HG03565 (cell line): ENCODE data around the gene HPX.

ENCODE experiments used
- ATAC-seq: cut with Tn5 transposase; IDR thresholded peaks from one replicate; pipeline ENCODE4 v1.9.1; 2021; ENCODE audit warnings: mild to moderate bottlenecking, moderate library complexity; ENCODE audit not compliant: unreplicated experiment

The HPX gene

GRCh38 chr11:6468712-6469495, 28.1 kb upstream of the HPX start:
- peak; percentile 62 for ATAC-seq

DNA sequence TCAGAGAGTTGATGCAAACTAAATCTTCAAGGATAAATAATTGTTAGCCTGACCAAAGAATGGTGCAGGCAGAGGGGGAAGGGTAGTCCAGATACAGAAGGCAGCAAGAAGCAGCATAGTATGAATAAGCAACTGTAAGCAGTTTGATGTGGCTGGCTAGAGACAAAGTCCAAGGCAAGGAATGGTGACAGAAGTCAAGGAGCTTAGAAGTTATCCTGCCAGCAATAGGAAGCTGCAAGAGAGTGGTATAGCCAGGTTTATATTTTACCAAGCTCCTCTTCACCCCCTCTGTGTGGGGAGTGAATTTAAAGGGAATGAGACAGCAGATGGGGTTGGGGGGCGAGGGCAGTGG, 18.3 kb upstream of the HPX start:
- ATAC-seq, result no peak

DNA sequence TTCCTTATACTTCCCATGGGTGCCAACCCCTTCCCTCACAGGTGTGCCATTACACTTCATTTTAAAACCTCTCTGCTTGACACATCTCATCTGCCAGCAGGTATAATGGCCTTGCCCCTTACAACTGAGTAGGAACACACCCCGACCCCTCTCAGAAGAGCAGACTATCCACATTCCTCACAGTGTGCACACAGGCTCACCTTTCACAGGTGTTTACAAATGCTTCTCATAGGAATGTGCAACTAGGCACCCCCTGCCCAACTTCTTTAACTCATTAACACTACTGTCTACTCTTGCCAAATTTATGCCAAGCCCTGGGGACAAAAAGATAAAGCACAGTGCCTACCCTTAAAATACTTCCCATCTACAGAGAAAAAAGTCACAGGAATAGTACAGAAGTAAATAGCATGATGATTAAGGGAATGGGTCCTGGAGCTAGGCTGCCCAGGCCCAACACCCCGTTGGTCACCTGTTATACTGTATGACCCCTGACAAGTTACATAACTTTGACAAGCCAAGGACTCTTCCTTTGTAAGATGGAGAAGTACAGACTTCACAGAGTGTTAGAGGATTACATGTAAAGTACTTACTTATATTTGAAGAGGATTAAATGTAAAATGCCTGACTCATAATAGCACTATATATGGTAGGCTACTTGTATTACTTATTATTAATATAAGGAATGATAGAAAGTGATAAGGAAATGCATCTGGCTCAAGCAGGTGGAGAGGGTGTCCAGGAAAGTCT, 17.7 kb upstream of the HPX start:
- ATAC-seq, result no peak

DNA sequence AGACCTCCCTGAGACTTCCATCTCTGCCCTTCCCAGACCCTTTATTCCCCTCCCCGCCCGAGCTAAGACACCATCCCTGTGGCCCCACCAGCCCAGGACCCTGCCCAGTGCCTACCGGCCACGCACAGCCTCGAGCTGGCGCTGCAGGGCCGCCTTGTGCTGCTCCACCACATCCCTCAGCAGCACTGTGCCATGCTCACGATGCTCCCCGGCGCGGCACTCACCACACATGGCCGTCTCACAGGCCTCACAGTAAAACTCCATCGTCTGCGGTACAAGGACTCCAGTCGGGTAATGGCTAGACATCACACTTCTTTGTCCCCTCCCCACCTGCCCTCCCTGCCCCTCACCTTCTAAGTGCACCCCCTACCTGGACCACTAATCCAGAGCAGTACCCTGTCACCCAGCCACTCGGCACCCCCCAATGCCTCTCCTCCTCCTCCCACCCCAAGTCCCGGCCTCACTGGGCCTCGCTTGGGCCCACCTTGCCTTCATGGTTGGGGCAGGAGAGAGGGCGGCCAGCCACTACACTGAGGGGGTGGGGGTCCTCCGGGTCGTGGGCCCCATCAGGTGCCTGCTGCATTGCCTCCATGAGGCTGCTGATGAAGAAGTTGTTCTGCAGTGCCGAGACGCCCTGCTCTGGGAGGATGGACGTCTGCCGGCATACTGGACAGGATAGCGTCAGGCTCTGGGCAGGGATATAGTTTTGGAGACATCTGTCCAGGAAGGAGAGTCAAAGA, 17.0 kb upstream of the HPX start:
- no peak for ATAC-seq

DNA sequence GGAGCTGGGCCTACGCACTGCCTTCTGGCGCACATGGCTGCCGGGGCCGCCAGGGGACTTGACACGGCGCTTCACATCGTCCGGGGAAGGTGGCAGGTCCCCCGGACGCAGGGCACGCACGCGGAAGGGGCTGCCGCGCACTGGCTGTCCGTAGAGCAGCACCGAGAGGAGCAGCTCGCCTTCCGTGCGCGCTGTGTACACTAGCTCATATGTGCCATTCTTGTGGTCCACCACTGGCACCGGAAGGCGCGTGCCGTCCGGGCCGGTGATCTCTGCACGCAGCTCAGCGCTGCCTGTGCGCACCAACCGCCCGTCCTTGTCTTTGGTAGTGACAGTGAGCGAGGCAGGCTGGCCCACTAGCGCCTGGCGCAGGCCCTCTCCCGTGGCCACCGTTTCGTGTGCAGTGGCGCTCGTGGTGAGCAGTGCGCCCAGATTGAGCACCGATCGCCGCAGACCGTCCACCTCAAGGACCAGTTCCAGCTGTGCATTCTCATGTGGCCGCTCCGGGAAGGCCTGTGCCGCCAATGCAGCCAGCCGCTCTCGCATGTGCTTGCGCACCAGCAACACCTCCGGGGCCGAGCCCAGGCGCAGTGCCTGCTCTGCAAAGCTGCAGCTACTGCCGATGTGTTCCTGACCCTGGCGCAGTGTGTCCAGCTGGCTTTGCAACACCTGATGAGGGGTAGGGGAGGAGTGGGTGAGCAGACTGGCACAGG, 15.7 kb upstream of the HPX start:
- no peak for ATAC-seq

- ATAC-seq, result no peak
Observed at GRCh38 chr11:6455070-6455469, 14.3 kb upstream of the HPX start.

DNA sequence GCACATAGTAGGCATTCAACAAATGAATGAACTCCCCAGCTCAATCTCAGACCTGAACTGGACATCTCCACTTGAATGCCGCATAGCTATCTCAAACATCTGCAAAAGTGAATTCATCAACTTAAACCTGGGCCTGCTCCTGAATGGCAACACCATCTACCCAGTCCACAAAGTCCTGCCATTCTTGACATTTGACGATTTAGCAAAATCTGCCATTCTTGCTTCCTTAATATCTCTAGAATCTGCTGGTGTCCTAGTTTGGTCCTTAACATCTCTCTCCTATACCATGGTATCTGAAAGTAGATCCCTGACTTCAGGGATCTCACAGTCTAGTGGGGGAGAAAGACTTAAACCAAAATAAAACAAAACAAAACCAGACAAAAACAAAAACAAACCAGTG, 12.4 kb upstream of the HPX start:
- no peak for ATAC-seq

DNA sequence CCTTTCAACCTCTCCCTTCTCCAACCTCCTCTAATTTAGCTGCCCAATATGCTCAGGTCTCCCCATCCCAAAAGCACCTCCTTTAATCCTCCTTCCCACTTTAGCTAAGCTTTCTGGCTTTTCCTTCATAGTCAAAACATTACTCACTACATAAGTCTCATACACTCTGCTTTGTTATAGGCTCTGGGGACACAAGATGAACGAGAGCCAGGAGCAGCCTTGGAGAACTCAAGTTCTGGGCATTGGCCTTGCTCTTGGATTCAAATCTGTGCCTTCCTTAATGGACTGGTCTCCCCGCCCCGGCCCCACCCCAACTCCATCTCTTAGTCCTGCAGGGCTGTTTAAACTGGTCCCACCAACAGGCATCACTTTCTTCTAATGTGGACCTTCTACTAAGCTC, 11.4 kb upstream of the HPX start:
- ATAC-seq, result no peak

DNA sequence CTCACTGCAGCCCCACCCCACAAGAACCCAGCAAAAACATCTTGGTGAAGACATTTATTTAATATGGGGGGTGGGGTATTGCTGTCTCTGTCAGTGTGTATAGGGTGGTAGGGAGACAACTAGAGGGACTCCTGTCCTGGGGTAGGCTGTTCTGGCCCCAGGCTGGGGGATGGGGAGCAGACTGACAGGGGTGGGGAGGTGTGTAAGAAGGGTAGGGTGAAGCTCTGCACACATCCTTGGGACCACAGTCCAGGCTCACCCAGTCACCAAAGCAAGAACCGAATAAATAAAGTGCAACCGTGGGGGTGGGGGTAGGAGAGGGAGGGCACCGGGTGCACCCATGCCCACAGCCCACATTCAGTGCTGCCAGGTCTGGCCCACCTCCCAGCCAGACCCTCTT, 7.8 kb upstream of the HPX start:
- ATAC-seq, result no peak

- no peak for ATAC-seq
Observed at GRCh38 chr11:6443269-6444003, 2.6 kb upstream of the HPX start.

GRCh38 chr11:6442441-6442840, 1.7 kb upstream of the HPX start:
- ATAC-seq, result no peak

DNA sequence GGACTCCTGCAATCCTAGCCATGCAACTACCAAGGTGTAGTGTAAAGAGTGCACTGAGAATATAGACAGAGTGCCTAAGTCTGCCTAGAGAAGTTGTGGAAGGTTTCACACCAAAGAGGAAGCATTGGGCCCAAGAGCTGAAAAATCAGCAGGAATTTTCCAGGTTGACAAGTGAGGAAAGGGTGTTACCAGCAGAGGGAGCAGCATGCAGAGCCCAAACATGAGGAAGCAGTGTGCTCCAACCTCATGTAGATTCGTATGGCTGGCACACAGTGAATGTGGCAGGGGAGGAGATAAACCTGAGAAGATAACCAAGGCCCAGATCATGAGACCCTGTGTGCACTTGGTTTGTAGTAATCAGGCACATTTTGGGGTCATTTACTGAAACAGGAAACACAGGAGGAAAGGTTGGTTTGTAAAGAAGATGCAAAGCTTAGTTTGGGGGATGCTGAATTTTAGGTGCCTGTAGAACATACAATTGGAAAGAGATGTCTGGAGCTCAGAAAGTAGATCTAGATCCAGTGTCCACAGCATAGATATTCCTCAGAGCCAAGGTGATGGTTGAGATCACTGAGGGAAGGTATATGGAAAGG, 1.7 kb downstream of the HPX start:
- no peak for ATAC-seq

- no peak for ATAC-seq
Observed at GRCh38 chr11:6437993-6438392, 2.8 kb downstream of the HPX start.

DNA sequence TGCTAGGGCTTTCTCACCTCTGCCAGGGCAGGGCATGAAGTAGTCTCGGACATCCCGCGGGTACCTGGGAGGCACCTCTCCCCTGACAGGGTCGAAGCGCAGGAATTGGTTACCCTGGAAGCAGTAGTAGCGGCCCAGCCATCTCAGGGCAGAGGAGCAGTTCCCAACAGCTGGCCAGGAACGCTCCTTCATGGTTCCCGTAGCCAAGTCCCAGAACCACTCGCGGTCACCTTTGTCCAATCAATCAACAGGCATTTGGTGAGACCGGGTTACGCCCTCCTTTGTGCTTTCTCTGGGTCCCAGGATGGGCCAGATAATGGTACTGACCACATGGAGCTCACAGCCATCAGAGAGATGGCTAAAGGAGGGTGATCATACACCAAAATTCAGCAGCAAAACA, 3.4 kb downstream of the HPX start:
- no peak for ATAC-seq

GRCh38 chr11:6433998-6434660, 6.7 kb downstream of the HPX start:
- peak; percentile 41 for ATAC-seq

DNA sequence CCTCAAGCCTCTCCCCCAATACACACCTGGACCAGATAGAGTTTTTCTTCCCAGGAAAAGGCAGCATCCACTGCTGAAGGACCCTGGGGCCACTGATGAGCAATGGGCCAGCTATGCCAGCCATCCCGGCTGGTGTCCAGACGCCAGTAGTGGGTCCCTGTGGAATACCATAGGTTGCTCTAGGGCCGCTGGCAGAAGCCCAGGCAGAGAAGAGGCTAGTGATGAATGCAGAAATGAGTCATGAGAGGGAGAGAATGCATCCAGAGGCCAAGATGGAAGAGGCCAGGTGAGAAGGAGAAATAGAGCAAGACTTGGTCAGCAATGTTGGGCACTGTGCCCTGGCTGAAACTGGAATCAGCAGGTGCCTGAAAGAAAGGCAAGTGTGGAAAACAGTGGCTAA, 8.9 kb downstream of the HPX start:
- ATAC-seq, result no peak

GRCh38 chr11:6427516-6427915, 13.3 kb downstream of the HPX start:
- ATAC-seq, result no peak

DNA sequence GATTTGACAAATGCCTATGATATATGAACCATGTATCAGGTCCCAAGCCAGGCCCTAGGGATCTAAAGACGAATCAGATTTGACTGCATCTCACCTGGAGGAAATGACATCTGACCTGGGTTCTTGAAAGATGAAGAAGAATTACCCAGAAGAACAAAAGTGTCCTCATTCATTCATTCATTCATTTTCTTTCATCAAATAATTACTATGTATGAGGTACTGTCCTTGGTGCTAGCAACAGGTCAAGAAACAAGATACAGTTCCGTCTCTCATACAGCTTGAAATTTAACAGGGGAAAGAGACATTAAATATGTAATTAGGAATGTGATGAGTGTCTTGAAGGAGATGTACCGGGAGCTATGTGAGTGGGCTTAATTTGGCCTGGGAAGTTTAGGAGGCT, 20.1 kb downstream of the HPX start:
- ATAC-seq, result no peak

- peak; percentile 41 for ATAC-seq
Observed at GRCh38 chr11:6419009-6419631, 21.7 kb downstream of the HPX start, which contains the start of gene APBB1. Gene APBB1 (minus strand): TSS chr11:6419094. CDS start chr11:6411347, 7,747 bp downstream.
